ENCODE results near the gene PNRC1.
"Not testable (repeated sequence)": the region's sequence is repeated elsewhere in the genome, so short reads cannot be mapped to it uniquely, and the experiment has no call there.

Gene PNRC1

DNA sequence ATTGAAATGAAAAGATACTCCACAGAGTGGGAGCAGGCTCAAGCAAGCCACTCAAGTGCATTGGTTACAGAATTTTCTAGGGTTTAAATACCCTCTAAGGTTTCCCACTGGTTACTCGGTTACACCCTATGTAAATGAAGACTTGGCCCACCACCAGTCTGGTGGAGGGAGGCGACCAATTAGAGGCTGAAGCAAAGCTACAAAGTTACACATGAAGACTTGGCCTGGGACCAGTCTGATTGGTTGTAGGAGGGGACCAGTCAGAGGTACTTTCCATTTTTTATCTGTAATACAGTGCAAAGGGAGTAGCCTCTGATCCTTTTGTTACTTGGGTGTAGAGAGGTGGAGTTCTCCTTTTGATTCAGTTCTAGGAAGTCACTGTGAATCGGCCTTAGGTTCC is 29.7 kb downstream of the PNRC1 start:
- no peak for DNase-seq (ENCODE audit: low read depth, low spot score)

DNA sequence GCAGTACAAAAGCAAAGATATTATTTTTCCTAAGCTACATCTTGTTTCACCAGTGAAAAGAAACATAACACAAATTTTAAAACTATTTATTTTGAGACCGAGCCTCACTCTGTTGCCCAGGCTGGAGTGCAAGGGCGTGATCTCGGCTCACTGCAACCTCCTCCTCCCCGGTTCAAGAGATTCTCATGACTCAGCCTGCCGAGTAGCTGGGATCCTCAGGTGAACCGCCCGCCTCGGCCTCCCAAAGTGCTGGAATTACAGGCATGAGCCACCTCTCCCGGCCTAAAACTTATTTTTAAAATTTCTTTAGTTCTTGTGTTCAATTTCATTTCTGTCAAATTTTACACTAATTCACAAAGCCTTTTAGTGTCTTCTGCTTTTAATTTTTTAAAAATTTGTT is 31.4 kb downstream of the PNRC1 start:
- no peak for DNase-seq (ENCODE audit: low read depth, low spot score)

DNA sequence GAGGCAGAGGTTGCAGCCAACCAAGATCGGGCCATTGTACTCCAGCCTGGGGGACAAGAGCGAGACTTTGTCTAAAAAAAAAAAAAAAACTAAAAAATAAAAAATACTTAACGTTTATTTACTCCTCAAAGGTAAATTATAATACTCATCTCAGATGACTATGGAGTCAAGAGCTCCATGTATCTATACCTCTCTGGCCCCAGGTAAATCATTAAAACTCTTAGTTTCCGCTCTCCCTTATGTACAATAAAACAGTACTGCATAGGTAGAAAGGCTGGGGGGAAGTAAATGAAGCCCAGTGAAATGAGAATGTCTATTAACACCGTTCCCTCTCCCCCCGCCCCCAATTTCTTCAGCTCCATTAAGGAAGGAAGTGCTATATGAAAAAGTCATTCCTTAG is 36.2 kb downstream of the PNRC1 start:
- DNase-seq (ENCODE audit: low read depth, low spot score): no peak

GRCh38 chr6:89117211-89118108 is 36.9 kb downstream of the PNRC1 start, which contains the start of gene SRSF12:
SRSF12 (minus strand) TSS chr6:89118071; CDS start chr6:89117887, 184 bp downstream.
- no peak for DNase-seq (ENCODE audit: low read depth, low spot score)

GRCh38 chr6:89118931-89119330 is 38.4 kb downstream of the PNRC1 start:
- DNase-seq (ENCODE audit: low read depth, low spot score): no peak

GRCh38 chr6:89120371-89120770 is 39.8 kb downstream of the PNRC1 start:
- no peak for DNase-seq (ENCODE audit: low read depth, low spot score)

- no peak for DNase-seq (ENCODE audit: low read depth, low spot score)
Observed at GRCh38 chr6:89121934-89122333, 41.4 kb downstream of the PNRC1 start.

DNA sequence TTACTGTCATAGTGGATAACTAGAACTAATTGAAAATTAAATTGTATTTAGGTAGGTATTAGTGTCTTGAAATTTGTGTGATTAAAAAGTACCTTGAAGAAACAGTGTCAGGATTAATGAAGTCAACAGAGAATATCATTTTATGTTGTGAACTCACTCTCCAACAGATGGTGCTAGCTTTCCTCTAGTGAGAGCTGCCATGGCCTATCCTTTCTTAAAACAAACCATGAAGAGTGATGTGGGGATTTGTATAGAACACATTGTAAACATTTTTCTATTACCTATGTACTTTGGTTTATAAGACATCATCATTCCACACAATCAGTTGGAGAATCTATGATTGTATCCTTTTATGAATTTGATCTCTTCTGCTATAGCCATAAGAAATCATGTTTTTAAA is 42.1 kb downstream of the PNRC1 start:
- DNase-seq (ENCODE audit: low read depth, low spot score): no peak

- not testable (repeated sequence) for DNase-seq (ENCODE audit: low read depth, low spot score)
Observed at GRCh38 chr6:89128256-89128671, 47.7 kb downstream of the PNRC1 start.

GRCh38 chr6:89131599-89131998 is 51.0 kb downstream of the PNRC1 start:
- DNase-seq (ENCODE audit: low read depth, low spot score): no peak

- DNase-seq (ENCODE audit: low read depth, low spot score): no peak
Observed at GRCh38 chr6:89132057-89132456, 51.5 kb downstream of the PNRC1 start.

DNA sequence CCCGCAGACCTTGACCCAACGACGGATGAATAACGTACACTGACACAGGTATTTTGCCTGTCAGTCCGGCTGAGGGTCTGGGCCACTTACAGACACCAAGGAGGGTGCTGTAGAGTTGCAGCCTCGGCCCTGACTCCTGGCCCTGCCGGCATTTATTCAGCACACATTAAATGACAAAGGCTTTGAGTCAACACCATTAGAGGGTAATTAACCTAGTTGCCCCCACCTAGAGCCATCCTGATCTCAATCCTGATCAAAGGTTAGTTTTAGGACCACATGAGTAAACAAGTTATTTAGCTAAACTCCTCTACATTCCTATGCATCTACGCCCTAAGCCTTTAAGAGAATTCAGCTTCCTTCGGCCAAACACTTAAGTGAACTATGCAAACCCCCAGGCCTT is 53.4 kb downstream of the PNRC1 start:
- no peak for DNase-seq (ENCODE audit: low read depth, low spot score)

DNA sequence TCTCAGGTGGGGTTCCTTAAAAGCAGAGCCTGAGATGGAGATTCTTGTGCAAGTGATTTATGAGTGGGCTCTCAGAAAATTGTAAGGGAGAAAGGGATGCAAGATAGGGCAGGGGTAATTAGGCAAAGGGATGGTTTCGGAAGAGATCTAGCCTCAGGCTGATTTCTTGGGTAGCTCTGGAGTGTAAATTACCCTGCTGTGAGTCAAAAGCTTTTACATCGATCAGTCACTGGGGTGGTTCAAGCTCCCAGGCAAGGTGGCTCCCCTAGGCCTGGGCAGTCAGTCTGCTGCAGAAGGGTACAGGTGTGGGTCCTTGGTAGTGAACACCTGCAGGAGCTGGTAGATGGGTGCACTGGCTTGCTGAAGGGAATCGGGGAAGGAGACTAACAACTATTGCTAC is 54.2 kb downstream of the PNRC1 start:
- DNase-seq (ENCODE audit: low read depth, low spot score): no peak

Measured in brain pericyte (primary cell).